ENCODE measurements around the gene RLF.

Gene RLF

DNA sequence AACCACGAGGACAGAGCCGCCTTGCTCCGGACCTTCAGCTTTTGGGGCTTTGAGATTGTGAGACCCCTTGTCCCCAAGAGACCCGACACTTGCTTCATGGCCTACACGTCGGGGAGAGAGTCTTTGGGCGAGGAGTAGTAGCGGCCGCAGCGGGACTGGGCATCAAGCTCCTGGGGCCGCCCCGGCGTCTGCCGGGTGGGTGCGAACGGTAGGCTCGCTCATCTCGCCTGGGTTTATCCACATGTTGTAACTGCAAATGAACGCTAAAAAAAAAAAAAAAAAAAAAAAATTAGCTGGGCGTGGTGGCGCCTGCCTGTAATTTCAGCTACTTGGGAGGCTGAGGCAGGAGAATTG lies 27.9 kb upstream of the RLF start:
- TF ChIP-seq, protein P1, sequence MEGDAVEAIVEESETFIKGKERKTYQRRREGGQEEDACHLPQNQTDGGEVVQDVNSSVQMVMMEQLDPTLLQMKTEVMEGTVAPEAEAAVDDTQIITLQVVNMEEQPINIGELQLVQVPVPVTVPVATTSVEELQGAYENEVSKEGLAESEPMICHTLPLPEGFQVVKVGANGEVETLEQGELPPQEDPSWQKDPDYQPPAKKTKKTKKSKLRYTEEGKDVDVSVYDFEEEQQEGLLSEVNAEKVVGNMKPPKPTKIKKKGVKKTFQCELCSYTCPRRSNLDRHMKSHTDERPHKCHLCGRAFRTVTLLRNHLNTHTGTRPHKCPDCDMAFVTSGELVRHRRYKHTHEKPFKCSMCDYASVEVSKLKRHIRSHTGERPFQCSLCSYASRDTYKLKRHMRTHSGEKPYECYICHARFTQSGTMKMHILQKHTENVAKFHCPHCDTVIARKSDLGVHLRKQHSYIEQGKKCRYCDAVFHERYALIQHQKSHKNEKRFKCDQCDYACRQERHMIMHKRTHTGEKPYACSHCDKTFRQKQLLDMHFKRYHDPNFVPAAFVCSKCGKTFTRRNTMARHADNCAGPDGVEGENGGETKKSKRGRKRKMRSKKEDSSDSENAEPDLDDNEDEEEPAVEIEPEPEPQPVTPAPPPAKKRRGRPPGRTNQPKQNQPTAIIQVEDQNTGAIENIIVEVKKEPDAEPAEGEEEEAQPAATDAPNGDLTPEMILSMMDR (conservative IDR thresholded peaks at IDR 0.05; ENCODE audit: low read depth), result no peak
- H3K27ac ChIP-seq, result no peak overlapping the region
- ChIA-PET POLR2A (ENCODE audit: low non-redundant PET) (interaction anchor here (0.6 kb wide), 1 partner anchor 9 kb away, joined by 3 read pairs; no protein-coding TSS in a partner anchor), CTCF (interaction anchor here (0.6 to 2.3 kb wide), 3 partner anchors 11 to 50 kb away, joined by 3 to 9 read pairs (median 4); no protein-coding TSS in a partner anchor)
- DNase-seq (ENCODE audit: low spot score), result no peak

DNA sequence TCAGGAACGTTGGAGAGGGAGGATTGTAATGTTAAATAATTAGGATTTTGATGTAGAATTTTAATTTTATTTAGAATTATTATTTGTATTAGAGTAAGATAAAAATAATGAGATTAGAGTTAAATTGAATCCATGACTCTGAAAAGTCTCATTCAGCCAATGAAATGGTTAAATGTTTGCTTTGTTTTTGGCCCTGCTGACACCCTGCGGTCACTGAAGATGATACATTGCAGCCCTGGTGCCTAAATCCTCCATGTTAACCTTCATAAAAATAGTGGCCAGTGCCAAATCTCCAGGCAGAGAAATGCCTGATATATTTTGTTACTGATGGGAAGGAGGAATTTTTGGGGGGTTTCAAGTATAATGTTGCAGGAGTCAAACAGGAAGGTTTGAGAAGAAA lies 27.3 kb upstream of the RLF start:
- ChIA-PET CTCF (interaction anchor here (0.6 to 2.3 kb wide), 4 partner anchors 10 to 51 kb away, joined by 3 to 9 read pairs (median 4); no protein-coding TSS in a partner anchor), POLR2A (ENCODE audit: low non-redundant PET) (no interaction called here)
- no peak overlapping the region for H3K27ac ChIP-seq

DNA sequence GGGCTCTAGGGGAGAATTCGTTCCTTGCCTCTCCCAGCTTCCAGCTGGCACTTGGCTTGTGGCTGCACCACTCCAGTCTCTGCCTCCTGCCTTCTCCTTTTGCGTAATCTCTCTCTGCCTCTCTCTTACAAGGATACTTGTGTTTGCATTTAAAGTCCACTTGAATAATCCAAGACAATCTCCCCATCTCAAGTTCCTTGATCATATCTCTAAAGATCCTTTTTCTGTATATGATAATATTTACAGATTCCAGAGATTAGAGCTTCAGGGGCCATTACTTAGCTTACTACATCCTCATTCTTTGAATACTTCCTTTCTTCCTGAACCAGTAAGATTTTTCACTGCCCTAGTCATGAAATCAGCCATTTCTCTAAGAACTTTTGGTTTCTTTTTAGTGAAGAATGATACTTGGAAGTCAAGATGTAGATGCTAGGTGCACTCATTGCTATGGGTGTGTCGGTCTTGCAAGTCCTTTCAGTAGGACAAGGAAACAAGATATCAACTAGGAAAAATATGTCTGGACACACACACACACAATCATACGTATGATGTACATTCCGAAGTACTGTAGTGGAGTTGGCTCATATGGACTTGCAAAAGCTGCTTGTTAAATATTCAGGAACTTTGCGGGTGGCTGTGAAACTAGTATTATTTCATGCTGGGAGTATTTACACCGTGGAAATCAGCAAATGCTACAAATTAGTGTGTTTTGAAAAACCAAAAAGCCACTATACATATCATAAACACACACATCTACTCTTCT lies 20.8 kb upstream of the RLF start:
- ChIA-PET POLR2A (ENCODE audit: low non-redundant PET) (no interaction called here), CTCF (interaction anchor here (0.6 to 1.0 kb wide), 2 partner anchors 56 to 198 kb away, joined by 3 to 7 read pairs; no protein-coding TSS in a partner anchor)
- H3K27ac ChIP-seq, result no peak overlapping the region
- TF ChIP-seq, protein P1 (conservative IDR thresholded peaks at IDR 0.05; ENCODE audit: low read depth), result no peak
- no peak for DNase-seq (ENCODE audit: low spot score)

More for the DNA sequence above, 27.3 kb upstream of the RLF start:
- DNase-seq (ENCODE audit: low spot score), result peak; percentile 8
- TF ChIP-seq, protein P1 (conservative IDR thresholded peaks at IDR 0.05; ENCODE audit: low read depth), result no peak

DNA sequence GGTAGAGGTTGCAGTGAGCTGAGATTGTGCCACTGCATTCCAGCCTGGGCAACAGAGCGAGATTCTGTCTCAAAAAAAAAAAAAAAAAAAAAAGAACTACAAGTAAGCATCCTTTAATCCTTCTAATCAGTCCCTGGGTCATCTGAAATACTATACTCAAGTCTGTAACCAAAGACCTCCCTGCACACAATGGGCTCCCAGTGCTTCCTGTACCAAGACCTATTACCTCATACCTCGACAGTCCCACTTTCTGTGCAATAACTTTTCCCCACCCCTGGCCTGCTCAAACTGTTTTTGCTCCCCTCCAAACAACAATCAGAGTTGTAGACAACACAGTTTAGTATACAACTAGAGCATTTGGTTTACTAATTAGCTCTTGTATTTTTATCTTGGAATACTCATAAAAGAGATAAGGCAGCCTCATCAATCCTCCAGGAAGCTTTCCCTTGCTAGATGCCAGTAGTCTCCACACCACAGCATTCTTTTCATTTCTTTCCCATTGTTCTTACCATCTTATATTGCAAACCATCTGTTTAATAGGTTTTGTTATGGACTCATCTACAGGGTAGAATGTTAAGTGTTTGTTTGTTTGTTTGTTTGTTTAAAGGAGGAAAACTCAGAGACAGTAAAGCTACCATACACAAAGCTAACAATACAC lies 19.2 kb upstream of the RLF start:
- H3K27ac ChIP-seq, result no peak overlapping the region
- DNase-seq (ENCODE audit: low spot score), result no peak
- CTCF ChIA-PET, result interaction anchor here (0.7 to 2.0 kb wide), 4 partner anchors 11 to 307 kb away, joined by 3 to 8 read pairs (median 4); no protein-coding TSS in a partner anchor
- POLR2A ChIA-PET (ENCODE audit: low non-redundant PET), result no interaction called here
- TF ChIP-seq, protein P1 (conservative IDR thresholded peaks at IDR 0.05; ENCODE audit: low read depth), result no peak

DNA sequence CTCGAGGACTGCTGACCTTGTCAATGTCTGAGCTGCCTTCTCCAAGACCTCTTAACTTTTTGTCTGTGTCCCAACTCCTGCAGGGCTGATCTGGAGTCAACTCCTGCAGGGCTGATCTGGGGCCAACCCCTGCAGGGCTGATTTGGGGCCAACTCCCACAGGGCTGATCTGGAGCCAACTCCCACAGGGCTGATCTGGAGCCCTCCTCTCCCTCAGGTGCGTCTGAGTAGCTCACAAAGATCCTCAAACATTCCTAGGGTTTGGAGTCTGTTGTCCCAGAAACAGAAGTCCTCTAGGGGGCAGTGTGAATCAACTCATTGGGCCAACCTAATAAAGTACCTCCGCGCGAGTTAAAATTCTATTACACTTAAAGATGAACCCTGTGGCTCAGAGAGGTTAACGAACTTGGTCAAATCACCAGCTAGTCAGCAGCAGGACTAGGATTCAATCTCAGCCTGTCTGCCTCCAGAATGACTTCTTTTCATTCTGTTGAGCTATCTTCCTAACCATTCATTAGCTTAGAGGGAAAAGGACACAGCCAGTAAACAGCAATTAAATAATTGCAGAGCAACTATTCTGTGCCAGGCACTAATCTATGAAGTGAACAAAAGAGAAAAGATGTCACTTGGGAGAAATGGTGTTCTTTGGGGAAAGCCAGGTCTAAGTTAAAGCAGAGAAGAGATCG lies 17.2 kb upstream of the RLF start:
- CTCF ChIA-PET, result interaction anchor here (0.6 to 1.7 kb wide), 27 partner anchors 10 to 281 kb away, joined by 3 to 38 read pairs (median 4); partner anchors contain the start of genes RLF and TMCO2
- DNase-seq (ENCODE audit: low spot score), result peak; percentile 55
- H3K27ac ChIP-seq, result no peak overlapping the region
- POLR2A ChIA-PET (ENCODE audit: low non-redundant PET), result no interaction called here
- TF ChIP-seq, protein P1 (conservative IDR thresholded peaks at IDR 0.05; ENCODE audit: low read depth), result peak; percentile 73

DNA sequence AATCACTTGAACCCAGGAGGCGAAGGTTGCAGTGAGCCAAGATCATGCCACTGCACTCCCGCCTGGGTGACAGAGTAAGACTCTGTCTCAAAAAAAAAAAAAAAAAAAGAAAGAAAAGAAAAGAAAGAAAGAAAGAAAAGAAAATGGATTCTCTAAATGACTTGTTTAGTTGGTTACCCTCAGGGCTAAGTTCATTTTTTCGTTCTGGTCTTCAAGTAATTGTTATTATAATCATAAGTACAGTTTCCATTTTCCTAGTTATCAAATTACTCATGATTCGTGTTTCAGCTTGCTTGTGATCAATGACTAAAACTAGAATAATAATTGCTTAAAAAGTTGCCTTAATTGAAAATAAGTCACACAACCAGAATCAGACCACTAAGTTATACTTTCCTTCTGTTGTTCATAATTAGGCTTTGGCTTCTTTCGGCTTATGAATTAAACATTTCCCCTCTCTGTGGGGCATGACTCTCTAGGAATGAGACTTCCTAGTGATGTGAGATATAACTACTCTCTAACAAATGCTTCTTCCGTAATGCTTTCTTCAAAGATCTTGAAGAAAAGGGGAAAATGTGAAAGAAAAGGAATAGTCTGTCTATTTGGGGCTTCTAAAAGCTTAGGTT lies 9.6 kb upstream of the RLF start:
- CTCF ChIA-PET, result interaction anchor here (2.1 to 4.9 kb wide), 5 partner anchors 8 to 187 kb away, joined by 7 to 55 read pairs (median 16); no protein-coding TSS in a partner anchor
- no peak overlapping the region for H3K27ac ChIP-seq
- DNase-seq (ENCODE audit: low spot score), result no peak
- POLR2A ChIA-PET (ENCODE audit: low non-redundant PET), result no interaction called here
- TF ChIP-seq, protein P1 (conservative IDR thresholded peaks at IDR 0.05; ENCODE audit: low read depth), result no peak

Data from RWPE1 (cell line).